ENCODE measurements around the gene CD226.

CD226 gene

DNA sequence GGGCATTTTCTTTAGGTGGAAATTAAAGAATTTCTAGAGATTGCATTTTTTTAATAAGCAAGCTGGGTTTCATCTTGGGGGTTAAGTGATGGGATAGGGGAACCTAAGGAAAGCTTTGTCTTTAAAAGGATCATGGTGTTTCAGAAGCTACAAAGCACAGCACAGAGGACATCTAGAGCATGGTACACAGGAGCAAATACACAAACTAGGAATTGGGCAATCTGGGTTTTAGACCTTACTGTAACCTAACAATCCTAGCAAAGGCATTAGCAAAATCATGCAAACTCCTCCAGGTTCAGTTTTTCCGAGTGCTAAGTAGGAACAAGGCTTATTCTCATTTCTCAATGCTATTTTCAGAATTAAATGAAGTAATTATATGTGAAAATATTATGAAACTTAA is 134.1 kb downstream of the CD226 start:
- H3K4me1 Mint-ChIP-seq, result no peaks in the 10 kb centered on the region
- H3K27ac Mint-ChIP-seq (ENCODE audit: low read depth), result no peak overlapping the region

DNA sequence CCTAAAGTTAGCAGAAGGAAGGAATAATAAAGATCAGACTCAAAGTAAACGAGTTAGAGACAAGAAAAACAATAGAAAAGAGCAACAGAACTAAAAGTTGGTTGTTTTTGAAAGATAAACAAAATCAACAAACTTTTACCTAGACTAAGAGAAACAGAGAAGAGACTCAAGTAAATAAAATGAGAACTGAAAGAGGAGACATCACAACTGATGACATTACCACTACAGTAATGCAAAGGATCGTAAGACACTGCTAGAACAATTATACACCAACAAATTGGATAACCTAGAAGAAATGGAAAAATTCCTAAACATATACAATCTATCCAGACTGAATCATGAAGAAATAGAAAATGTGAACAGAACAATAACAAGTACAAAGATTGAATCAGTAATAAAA is 139.3 kb downstream of the CD226 start:
- Mint-ChIP-seq H3K4me3 (no peak overlapping the region), H3K36me3 (ENCODE audit: insufficient read depth) (no peaks in the 10 kb centered on the region), H3K4me1 (no peaks in the 10 kb centered on the region), H3K27me3 (no peaks in the 10 kb centered on the region), H3K9me3 (no peaks in the 10 kb centered on the region), H3K27ac (ENCODE audit: low read depth) (no peak overlapping the region)
- DNase-seq (ENCODE audit: low spot score in 2 of 2) (no peak), ATAC-seq (replicated peaks; ENCODE audit: extremely low read depth, poor library complexity, severe bottlenecking) (no peak)

More for the DNA sequence above, 134.1 kb downstream of the CD226 start:
- no peak for ATAC-seq (replicated peaks; ENCODE audit: extremely low read depth, poor library complexity, severe bottlenecking)
- peaks cover 3% of the 10 kb centered on the region for H3K36me3 Mint-ChIP-seq (ENCODE audit: insufficient read depth)
- no peak for DNase-seq (ENCODE audit: low spot score in 2 of 2)
- no peak overlapping the region for H3K4me3 Mint-ChIP-seq
- no peaks in the 10 kb centered on the region for H3K9me3 Mint-ChIP-seq
- no peaks in the 10 kb centered on the region for H3K27me3 Mint-ChIP-seq

- DNase-seq (ENCODE audit: low spot score in 2 of 2) (no peak), ATAC-seq (replicated peaks; ENCODE audit: extremely low read depth, poor library complexity, severe bottlenecking) (no peak)
- Mint-ChIP-seq H3K27ac (ENCODE audit: low read depth) (no peak overlapping the region), H3K4me1 (no peaks in the 10 kb centered on the region), H3K9me3 (no peaks in the 10 kb centered on the region), H3K27me3 (no peaks in the 10 kb centered on the region), H3K36me3 (ENCODE audit: insufficient read depth) (no peaks in the 10 kb centered on the region), H3K4me3 (no peak overlapping the region)
Measured at GRCh38 chr18:69804776-69805501, 142.7 kb downstream of the CD226 start.
